H1 (cell line): ENCODE measurements around the gene MAML3. TPM values are rescaled to one million over a fixed set of nuclear protein-coding genes. Genes with fewer than 3 reads are reported as not detected.

Experiments
- BCL11A ChIP-seq, 2 experiments: IDR thresholded peaks; one replicate each; pipeline ENCODE4 v1.6.1; 2011; ENCODE audit warnings: low read depth in 2 of 2, low read length in 2 of 2, mild to moderate bottlenecking in 2 of 2
- CTBP2 ChIP-seq: IDR thresholded peaks from 2 replicates; pipeline ENCODE4 v1.7.0; 2011; ENCODE audit warnings: borderline replicate concordance, mild to moderate bottlenecking, moderate library complexity, mixed read lengths, low read length; ENCODE audit not compliant: insufficient read depth, insufficient read length
- FOSL1 ChIP-seq: IDR thresholded peaks from 2 replicates; pipeline ENCODE4 v1.6.1; 2011; ENCODE audit warnings: mild to moderate bottlenecking, low read depth, low read length, moderate library complexity; ENCODE audit not compliant: insufficient read depth
- NANOG ChIP-seq: IDR thresholded peaks from 2 replicates; pipeline ENCODE4 v1.6.1; 2011; ENCODE audit warnings: low read length, low read depth, mild to moderate bottlenecking, inconsistent platforms; ENCODE audit not compliant: insufficient read depth, poor library complexity, severe bottlenecking
- YY1 ChIP-seq: IDR thresholded peaks from 2 replicates; pipeline ENCODE4 v1.6.1; 2011; ENCODE audit warnings: low read depth, mild to moderate bottlenecking, low read length
- polyA plus RNA-seq, 7 experiments: library from polyadenylated mRNA; depleted of rRNA in 3 of 7; stranded (reverse) in 5 of 7; unstranded in 2 of 7; fragments of >200 nt in 5 of 7; fragments of 200-250 nt in 2 of 7; gene quantifications; 1 replicate in 5 of 7; 2 replicates in 1 of 7; 4 replicates in 1 of 7; pipeline versions ENCODE4 v1.2.1 to v1.2.3, GENCODE V29; 2011 to 2013; ENCODE audit warnings: missing spikeins in 2 of 7, mixed read lengths in 2 of 7
- total RNA-seq: library from RNA; stranded (reverse); fragmentation: NEBNext Ultra II Directional; extraction: Animal tissue kit (Norgen Biotek cat#: 25700); gene quantifications from 2 replicates; pipeline ENCODE4 v1.2.1, GENCODE V29; 2021
- TF ChIP-seq, protein P1 (sequence below): IDR thresholded peaks from 2 replicates; pipeline ENCODE4 v1.6.1; 2012; ENCODE audit warnings: low read length, inconsistent platforms
- TF ChIP-seq, protein P2 (sequence below), 3 experiments: IDR thresholded peaks; 1 replicate in 2 of 3; 2 replicates in 1 of 3; pipeline versions ENCODE4 v1.5.1 to v1.6.1; 2011; ENCODE audit warnings: low read length in 3 of 3, mild to moderate bottlenecking in 3 of 3, inconsistent platforms in 2 of 3, low read depth in 1 of 3, moderate library complexity in 1 of 3; ENCODE audit not compliant: insufficient read depth in 1 of 3; ENCODE audit errors: control extremely low read depth in 1 of 3

MAML3 gene
- total and polyA plus RNA-seq, 2 of the 8 experiments (the other 6 are each of a cell fraction or from before 2014, with no cell fraction given) = 2.1 to 5.7 TPM

DNA sequence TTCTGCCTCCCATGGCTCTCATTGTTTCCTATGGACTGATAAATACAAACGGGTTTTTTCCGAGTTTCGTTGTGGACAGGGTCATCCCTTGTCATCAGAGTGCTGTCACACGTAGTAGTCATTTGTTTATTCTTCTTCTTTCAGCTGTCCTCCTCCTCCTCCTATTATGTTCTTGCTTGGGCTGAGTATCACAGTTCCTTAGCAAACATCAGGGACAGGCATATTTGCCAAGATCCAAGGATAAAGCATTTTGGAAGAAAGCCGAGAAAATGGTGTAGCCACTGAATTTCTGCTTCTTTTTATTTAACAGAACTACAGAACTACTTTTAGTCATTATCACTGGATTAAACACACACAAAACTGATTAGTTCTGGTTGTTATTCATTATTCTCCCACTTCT lies 167.9 kb downstream of the MAML3 start (continued):
- TF ChIP-seq, protein P1, sequence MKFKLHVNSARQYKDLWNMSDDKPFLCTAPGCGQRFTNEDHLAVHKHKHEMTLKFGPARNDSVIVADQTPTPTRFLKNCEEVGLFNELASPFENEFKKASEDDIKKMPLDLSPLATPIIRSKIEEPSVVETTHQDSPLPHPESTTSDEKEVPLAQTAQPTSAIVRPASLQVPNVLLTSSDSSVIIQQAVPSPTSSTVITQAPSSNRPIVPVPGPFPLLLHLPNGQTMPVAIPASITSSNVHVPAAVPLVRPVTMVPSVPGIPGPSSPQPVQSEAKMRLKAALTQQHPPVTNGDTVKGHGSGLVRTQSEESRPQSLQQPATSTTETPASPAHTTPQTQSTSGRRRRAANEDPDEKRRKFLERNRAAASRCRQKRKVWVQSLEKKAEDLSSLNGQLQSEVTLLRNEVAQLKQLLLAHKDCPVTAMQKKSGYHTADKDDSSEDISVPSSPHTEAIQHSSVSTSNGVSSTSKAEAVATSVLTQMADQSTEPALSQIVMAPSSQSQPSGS = no peak
- no peak for TF ChIP-seq NANOG
- TF ChIP-seq YY1 = no peak
- no peak for TF ChIP-seq CTBP2
- TF ChIP-seq BCL11A (IDR thresholded peaks at IDR 0.05; ENCODE audit: low read depth in 2 of 2, low read length in 2 of 2) = no peak
- TF ChIP-seq, protein P2, sequence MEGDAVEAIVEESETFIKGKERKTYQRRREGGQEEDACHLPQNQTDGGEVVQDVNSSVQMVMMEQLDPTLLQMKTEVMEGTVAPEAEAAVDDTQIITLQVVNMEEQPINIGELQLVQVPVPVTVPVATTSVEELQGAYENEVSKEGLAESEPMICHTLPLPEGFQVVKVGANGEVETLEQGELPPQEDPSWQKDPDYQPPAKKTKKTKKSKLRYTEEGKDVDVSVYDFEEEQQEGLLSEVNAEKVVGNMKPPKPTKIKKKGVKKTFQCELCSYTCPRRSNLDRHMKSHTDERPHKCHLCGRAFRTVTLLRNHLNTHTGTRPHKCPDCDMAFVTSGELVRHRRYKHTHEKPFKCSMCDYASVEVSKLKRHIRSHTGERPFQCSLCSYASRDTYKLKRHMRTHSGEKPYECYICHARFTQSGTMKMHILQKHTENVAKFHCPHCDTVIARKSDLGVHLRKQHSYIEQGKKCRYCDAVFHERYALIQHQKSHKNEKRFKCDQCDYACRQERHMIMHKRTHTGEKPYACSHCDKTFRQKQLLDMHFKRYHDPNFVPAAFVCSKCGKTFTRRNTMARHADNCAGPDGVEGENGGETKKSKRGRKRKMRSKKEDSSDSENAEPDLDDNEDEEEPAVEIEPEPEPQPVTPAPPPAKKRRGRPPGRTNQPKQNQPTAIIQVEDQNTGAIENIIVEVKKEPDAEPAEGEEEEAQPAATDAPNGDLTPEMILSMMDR (IDR thresholded peaks at IDR 0.05; ENCODE audit: control extremely low read depth in 1 of 3, insufficient read depth in 1 of 3, low read depth in 1 of 3, low read length in 3 of 3) = no peak
- no peak for TF ChIP-seq FOSL1
- TF ChIP-seq, all 59 proteins: peak for 0
